ENCODE results near the gene ICA1. TPM values are rescaled to one million over a fixed set of nuclear protein-coding genes. Genes with fewer than 3 reads are reported as not detected.

ICA1 gene
- total and polyA plus RNA-seq, 2 experiments from 2014 or later: 45.2 to 83.7 TPM

GRCh38 chr7:8146788-8147413 is 115.1 kb downstream of the ICA1 start:
- Mint-ChIP-seq H3K27ac (peak overlapping the region; percentile 20; the same call in 1 of the 2 replicates), H3K4me3 (0 out of 3 replicates have a peak overlapping the region, but pooled peaks have one; percentile 6), H3K9me3 (no peaks in the 10 kb centered on the region), H3K36me3 (ENCODE audit: low read depth) (no peaks in the 10 kb centered on the region), H3K27me3 (ENCODE audit: insufficient read depth, low read depth, poor library complexity) (peaks cover 2% of the 10 kb centered on the region), H3K4me1 (peaks cover 40% of the 10 kb centered on the region)
- Histone ChIP-seq H2AFZ (no peak overlapping the region), H3K27ac (ENCODE audit: low read depth) (no peak overlapping the region), H3K36me3 (ENCODE audit: insufficient read depth) (peaks cover 3% of the 10 kb centered on the region; the same call in 1 of the 2 replicates), H3F3A (replicated peaks; ENCODE audit: low read depth) (no peaks in the 10 kb centered on the region), H3K79me2 (replicated peaks; ENCODE audit: insufficient read depth) (no peaks in the 10 kb centered on the region), H3K4me2 (peak overlapping the region; percentile 11), H3K27me3 (ENCODE audit: insufficient read depth) (no peaks in the 10 kb centered on the region), H3K4me1 (ENCODE audit: insufficient read depth) (peaks cover 30% of the 10 kb centered on the region), H4K20me1 (replicated peaks; ENCODE audit: insufficient read depth) (no peaks in the 10 kb centered on the region), H3K4me3 (no peak overlapping the region), H3K9me2 (ENCODE audit: insufficient read depth) (peaks cover 3% of the 10 kb centered on the region; the same call in 1 of the 2 replicates)
- TF ChIP-seq ETS1 (IDR thresholded peaks at IDR 0.05): no peak
- 0 out of 2 replicates have a peak, but pooled peaks have one; percentile 5 for TF ChIP-seq NANOG (IDR thresholded peaks at IDR 0.05; ENCODE audit: borderline replicate concordance)
- DNase-seq (ENCODE audit: low spot score) (peak; percentile 72), ATAC-seq (peak; percentile 92)

- no peak overlapping the region for H3K27ac Mint-ChIP-seq
- no peaks in the 10 kb centered on the region; the same call in 1 of the 2 replicates for H3K9me2 ChIP-seq (ENCODE audit: insufficient read depth)
- no peaks in the 10 kb centered on the region for H3K9me3 Mint-ChIP-seq
- H3K27me3 ChIP-seq (ENCODE audit: insufficient read depth): no peaks in the 10 kb centered on the region
- no peaks in the 10 kb centered on the region for H3F3A ChIP-seq (replicated peaks; ENCODE audit: low read depth)
- peaks cover 2% of the 10 kb centered on the region for H3K27me3 Mint-ChIP-seq (ENCODE audit: insufficient read depth, low read depth, poor library complexity)
- no peaks in the 10 kb centered on the region for H3K36me3 Mint-ChIP-seq (ENCODE audit: low read depth)
- no peak overlapping the region for H3K4me3 Mint-ChIP-seq
- no peaks in the 10 kb centered on the region for H3K79me2 ChIP-seq (replicated peaks; ENCODE audit: insufficient read depth)
- DNase-seq (ENCODE audit: low spot score) (no peak), ATAC-seq (no peak)
- no peak overlapping the region for H3K4me2 ChIP-seq
- no peak overlapping the region for H2AFZ ChIP-seq
- peaks cover 30% of the 10 kb centered on the region for H3K4me1 ChIP-seq (ENCODE audit: insufficient read depth)
- TF ChIP-seq NANOG (IDR thresholded peaks at IDR 0.05; ENCODE audit: borderline replicate concordance): no peak
- no peak for TF ChIP-seq EZH2phosphoT487 (IDR thresholded peaks at IDR 0.05; ENCODE audit: unreplicated experiment)
- TF ChIP-seq JUNB (IDR thresholded peaks at IDR 0.05; ENCODE audit: unreplicated experiment): no peak
- no peak for TF ChIP-seq ZNF331 (CRISPR knock-in tag; IDR thresholded peaks at IDR 0.05; ENCODE audit: low read depth)
- no peak for TF ChIP-seq STAT1 (IDR thresholded peaks at IDR 0.05; ENCODE audit: unreplicated experiment)
- no peak for TF ChIP-seq ZNF114 (CRISPR knock-in tag; IDR thresholded peaks at IDR 0.05)
- TF ChIP-seq REST (IDR thresholded peaks at IDR 0.05; ENCODE audit: unreplicated experiment): no peak
- TF ChIP-seq CREB1 (CRISPR knock-in tag; IDR thresholded peaks at IDR 0.05; ENCODE audit: low read depth): no peak
- no peak for TF ChIP-seq ETS1 (IDR thresholded peaks at IDR 0.05)
- H4K20me1 ChIP-seq (replicated peaks; ENCODE audit: insufficient read depth): no peaks in the 10 kb centered on the region
- H3K4me1 Mint-ChIP-seq: peaks cover 40% of the 10 kb centered on the region
- no peak overlapping the region for H3K4me3 ChIP-seq
- H3K36me3 ChIP-seq (ENCODE audit: insufficient read depth): peaks cover 3% of the 10 kb centered on the region; the same call in 1 of the 2 replicates
- no peak overlapping the region for H3K27ac ChIP-seq (ENCODE audit: low read depth)
Measured at GRCh38 chr7:8146106-8146787, 115.7 kb downstream of the ICA1 start.
